ENCODE data around the gene TNXB. TPM values are rescaled to one million over a fixed set of nuclear protein-coding genes. Genes with fewer than 3 reads are reported as not detected.
A peak's percentile ranks its signal among the peaks of the same experiment; 100 is the strongest.
"Not testable (repeated sequence)": the region's sequence is repeated elsewhere in the genome, so short reads cannot be mapped to it uniquely, and the experiment has no call there.

The TNXB gene
- total RNA-seq, 2 donors from 2014 or later = 3.8 to 6.7 TPM

- peaks cover 7 to 8% of the 10 kb centered on the region in 2 donors for H3K4me1 Mint-ChIP-seq (ENCODE audit: low read depth in 2 of 2)
- no peak for ATAC-seq
- no peak overlapping the region for H3K4me3 Mint-ChIP-seq
- no peaks in the 10 kb centered on the region for H3K9me3 Mint-ChIP-seq
- H3K27me3 Mint-ChIP-seq = peaks cover 0 to 2% of the 10 kb centered on the region in 2 donors
- H3K36me3 Mint-ChIP-seq = no peaks in the 10 kb centered on the region
- H3K27ac Mint-ChIP-seq = no peak overlapping the region
- no peak for DNase-seq (ENCODE audit: low spot score)
These were observed 62.6 kb downstream of the TNXB start for GRCh38 chr6:32046450-32047083.

- Mint-ChIP-seq H3K27ac (no peak overlapping the region), H3K9me3 (no peaks in the 10 kb centered on the region)
These were observed 63.2 kb downstream of the TNXB start for GRCh38 chr6:32045811-32046449.

DNA sequence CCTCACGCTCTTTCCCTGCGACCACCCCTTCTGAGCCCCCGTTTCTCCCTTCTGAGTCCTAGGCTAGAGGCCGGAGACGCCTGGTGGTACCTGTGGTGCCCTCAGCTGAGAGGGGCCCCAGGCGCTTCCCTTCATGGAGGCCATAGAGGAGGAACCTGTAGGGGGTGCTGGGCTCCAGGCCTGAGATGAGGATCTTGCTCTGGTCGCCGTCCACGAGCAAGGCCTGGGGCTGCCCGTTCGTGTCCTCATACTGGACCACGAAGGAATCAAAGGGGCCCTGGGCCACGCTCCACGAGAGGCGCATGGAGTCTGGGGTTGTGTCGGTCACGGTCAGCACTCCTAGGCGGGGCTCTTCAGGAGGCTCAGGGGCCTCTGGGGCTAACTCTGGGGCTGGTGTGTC, 64.2 kb downstream of the TNXB start:
- DNase-seq (ENCODE audit: low spot score); H3K9me3 Mint-ChIP-seq; H3K36me3 Mint-ChIP-seq; H3K27me3 Mint-ChIP-seq; H3K27ac Mint-ChIP-seq; H3K4me3 Mint-ChIP-seq; H3K4me1 Mint-ChIP-seq (ENCODE audit: low read depth in 2 of 2); ATAC-seq: not testable (repeated sequence)

More at GRCh38 chr6:32045811-32046449, 63.2 kb downstream of the TNXB start:
- Mint-ChIP-seq H3K4me3 (no peak overlapping the region), H3K4me1 (ENCODE audit: low read depth in 2 of 2) (peaks cover 7 to 8% of the 10 kb centered on the region in 2 donors), H3K36me3 (no peaks in the 10 kb centered on the region), H3K27me3 (peaks cover 0 to 2% of the 10 kb centered on the region in 2 donors)
- ATAC-seq (no peak), DNase-seq (ENCODE audit: low spot score) (no peak)

- not testable (repeated sequence) for H3K27me3 Mint-ChIP-seq; H3K9me3 Mint-ChIP-seq; ATAC-seq; H3K36me3 Mint-ChIP-seq; H3K4me1 Mint-ChIP-seq (ENCODE audit: low read depth in 2 of 2); DNase-seq (ENCODE audit: low spot score); H3K27ac Mint-ChIP-seq; H3K4me3 Mint-ChIP-seq
These were observed 65.4 kb downstream of the TNXB start for GRCh38 chr6:32043589-32044380.

- not testable (repeated sequence) for ATAC-seq; H3K27ac Mint-ChIP-seq; H3K36me3 Mint-ChIP-seq; H3K4me1 Mint-ChIP-seq (ENCODE audit: low read depth in 2 of 2); H3K4me3 Mint-ChIP-seq; H3K27me3 Mint-ChIP-seq; H3K9me3 Mint-ChIP-seq; DNase-seq (ENCODE audit: low spot score)
These were observed 66.9 kb downstream of the TNXB start for GRCh38 chr6:32042276-32042675.

- not testable (repeated sequence) for H3K9me3 Mint-ChIP-seq; ATAC-seq; H3K36me3 Mint-ChIP-seq; H3K27me3 Mint-ChIP-seq; H3K4me1 Mint-ChIP-seq (ENCODE audit: low read depth in 2 of 2); H3K27ac Mint-ChIP-seq; H3K4me3 Mint-ChIP-seq
- DNase-seq (ENCODE audit: low spot score) = peak; percentile 13
These were observed 67.8 kb downstream of the TNXB start for GRCh38 chr6:32041385-32041784.

- not testable (repeated sequence) for H3K4me3 Mint-ChIP-seq; H3K27me3 Mint-ChIP-seq; H3K36me3 Mint-ChIP-seq; H3K4me1 Mint-ChIP-seq (ENCODE audit: low read depth in 2 of 2); H3K27ac Mint-ChIP-seq; H3K9me3 Mint-ChIP-seq; ATAC-seq
- peak; percentile 34 for DNase-seq (ENCODE audit: low spot score)
These were observed 68.2 kb downstream of the TNXB start for GRCh38 chr6:32041050-32041321.

DNA sequence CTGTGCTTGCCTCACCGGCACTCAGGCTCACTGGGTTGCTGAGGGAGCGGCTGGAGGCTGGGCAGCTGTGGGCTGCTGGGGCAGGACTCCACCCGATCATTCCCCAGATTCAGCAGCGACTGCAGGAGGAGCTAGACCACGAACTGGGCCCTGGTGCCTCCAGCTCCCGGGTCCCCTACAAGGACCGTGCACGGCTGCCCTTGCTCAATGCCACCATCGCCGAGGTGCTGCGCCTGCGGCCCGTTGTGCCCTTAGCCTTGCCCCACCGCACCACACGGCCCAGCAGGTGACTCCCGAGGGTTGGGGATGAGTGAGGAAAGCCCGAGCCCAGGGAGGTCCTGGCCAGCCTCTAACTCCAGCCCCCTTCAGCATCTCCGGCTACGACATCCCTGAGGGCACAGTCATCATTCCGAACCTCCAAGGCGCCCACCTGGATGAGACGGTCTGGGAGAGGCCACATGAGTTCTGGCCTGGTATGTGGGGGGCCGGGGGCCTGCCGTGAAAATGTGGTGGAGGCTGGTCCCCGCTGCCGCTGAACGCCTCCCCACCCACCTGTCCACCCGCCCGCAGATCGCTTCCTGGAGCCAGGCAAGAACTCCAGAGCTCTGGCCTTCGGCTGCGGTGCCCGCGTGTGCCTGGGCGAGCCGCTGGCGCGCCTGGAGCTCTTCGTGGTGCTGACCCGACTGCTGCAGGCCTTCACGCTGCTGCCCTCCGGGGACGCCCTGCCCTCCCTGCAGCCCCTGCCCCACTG, 68.7 kb downstream of the TNXB start:
- not testable (repeated sequence) for ATAC-seq; H3K27me3 Mint-ChIP-seq; H3K9me3 Mint-ChIP-seq; DNase-seq (ENCODE audit: low spot score); H3K4me3 Mint-ChIP-seq; H3K36me3 Mint-ChIP-seq; H3K27ac Mint-ChIP-seq; H3K4me1 Mint-ChIP-seq (ENCODE audit: low read depth in 2 of 2)

DNA sequence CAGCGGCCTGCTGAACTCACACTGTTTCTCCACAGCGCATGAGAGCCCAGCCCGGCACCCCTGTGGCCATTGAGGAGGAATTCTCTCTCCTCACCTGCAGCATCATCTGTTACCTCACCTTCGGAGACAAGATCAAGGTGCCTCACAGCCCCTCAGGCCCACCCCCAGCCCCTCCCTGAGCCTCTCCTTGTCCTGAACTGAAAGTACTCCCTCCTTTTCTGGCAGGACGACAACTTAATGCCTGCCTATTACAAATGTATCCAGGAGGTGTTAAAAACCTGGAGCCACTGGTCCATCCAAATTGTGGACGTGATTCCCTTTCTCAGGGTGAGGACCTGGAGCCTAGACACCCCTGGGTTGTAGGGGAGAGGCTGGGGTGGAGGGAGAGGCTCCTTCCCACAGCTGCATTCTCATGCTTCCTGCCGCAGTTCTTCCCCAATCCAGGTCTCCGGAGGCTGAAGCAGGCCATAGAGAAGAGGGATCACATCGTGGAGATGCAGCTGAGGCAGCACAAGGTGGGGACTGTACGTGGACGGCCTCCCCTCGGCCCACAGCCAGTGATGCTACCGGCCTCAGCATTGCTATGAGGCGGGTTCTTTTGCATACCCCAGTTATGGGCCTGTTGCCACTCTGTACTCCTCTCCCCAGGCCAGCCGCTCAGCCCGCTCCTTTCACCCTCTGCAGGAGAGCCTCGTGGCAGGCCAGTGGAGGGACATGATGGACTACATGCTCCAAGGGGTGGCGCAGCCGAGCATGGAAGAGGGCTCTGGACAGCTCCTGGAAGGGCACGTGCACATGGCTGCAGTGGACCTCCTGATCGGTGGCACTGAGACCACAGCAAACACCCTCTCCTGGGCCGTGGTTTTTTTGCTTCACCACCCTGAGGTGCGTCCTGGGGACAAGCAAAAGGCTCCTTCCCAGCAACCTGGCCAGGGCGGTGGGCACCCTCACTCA, 69.5 kb downstream of the TNXB start:
- H3K27me3 Mint-ChIP-seq; ATAC-seq; H3K4me3 Mint-ChIP-seq; H3K27ac Mint-ChIP-seq; H3K9me3 Mint-ChIP-seq; DNase-seq (ENCODE audit: low spot score); H3K36me3 Mint-ChIP-seq; H3K4me1 Mint-ChIP-seq (ENCODE audit: low read depth in 2 of 2): not testable (repeated sequence)

DNA sequence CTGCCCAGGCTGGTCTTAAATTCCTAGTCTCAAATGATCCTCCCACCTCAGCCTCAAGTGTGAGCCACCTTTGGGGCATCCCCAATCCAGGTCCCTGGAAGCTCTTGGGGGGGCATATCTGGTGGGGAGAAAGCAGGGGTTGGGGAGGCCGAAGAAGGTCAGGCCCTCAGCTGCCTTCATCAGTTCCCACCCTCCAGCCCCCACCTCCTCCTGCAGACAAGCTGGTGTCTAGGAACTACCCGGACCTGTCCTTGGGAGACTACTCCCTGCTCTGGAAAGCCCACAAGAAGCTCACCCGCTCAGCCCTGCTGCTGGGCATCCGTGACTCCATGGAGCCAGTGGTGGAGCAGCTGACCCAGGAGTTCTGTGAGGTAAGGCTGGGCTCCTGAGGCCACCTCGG, 70.3 kb downstream of the TNXB start:
- not testable (repeated sequence) for H3K4me3 Mint-ChIP-seq; H3K27ac Mint-ChIP-seq; H3K27me3 Mint-ChIP-seq; H3K4me1 Mint-ChIP-seq (ENCODE audit: low read depth in 2 of 2); H3K9me3 Mint-ChIP-seq; DNase-seq (ENCODE audit: low spot score); H3K36me3 Mint-ChIP-seq; ATAC-seq

- not testable (repeated sequence) for H3K4me3 Mint-ChIP-seq; H3K27ac Mint-ChIP-seq; H3K4me1 Mint-ChIP-seq (ENCODE audit: low read depth in 2 of 2); H3K27me3 Mint-ChIP-seq; H3K9me3 Mint-ChIP-seq; H3K36me3 Mint-ChIP-seq
- DNase-seq (ENCODE audit: low spot score) = peak; percentile 53
- peak in 1 of 2 donors; percentile 55 for ATAC-seq
These were observed 71.3 kb downstream of the TNXB start, which contains the start of gene CYP21A2 for GRCh38 chr6:32037598-32038524. Gene CYP21A2 (plus strand): TSS chr6:32038415. CDS start chr6:32038423, 8 bp downstream.

DNA sequence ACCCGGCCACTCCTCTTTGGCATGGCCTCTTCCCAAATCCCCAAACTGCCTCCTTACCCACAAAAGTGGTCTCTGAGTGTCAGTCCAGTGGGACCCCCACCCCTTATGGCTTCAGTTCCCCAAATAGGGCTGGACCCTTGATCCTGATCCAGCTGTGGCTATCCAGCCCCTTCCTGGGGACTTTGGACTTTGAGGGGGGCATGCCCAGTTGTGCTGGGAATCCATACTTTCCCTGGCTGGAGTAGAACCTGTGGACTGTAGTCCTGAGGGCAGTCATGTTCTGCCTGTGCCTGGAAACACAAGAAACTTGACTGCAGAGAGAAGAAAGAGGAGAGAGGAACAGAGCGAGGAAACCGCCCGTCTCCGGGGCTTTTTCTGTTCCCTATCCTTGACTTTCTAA, 72.0 kb downstream of the TNXB start:
- H3K9me3 Mint-ChIP-seq = not testable (repeated sequence)

More for the DNA sequence above, 72.0 kb downstream of the TNXB start:
- not testable (repeated sequence) for H3K36me3 Mint-ChIP-seq; DNase-seq (ENCODE audit: low spot score); H3K27ac Mint-ChIP-seq; H3K4me3 Mint-ChIP-seq; H3K27me3 Mint-ChIP-seq; H3K4me1 Mint-ChIP-seq (ENCODE audit: low read depth in 2 of 2); ATAC-seq
